Activated CD8-positive, alpha-beta memory T cell treated with anti-CD3 and anti-CD28 coated beads for 4 hours (primary cell): ENCODE data around the gene KRTAP3-2.

Experiments used
- DNase-seq, 2 donors: peaks; one replicate each; pipeline ENCODE4 v3.0.0-alpha.2; 2020; ENCODE audit warnings: low read depth in 2 of 2

Gene KRTAP3-2

GRCh38 chr17:40963838-40964237 lies 35.9 kb downstream of the KRTAP3-2 start:
- DNase-seq: no peak

GRCh38 chr17:40962059-40962561 lies 37.6 kb downstream of the KRTAP3-2 start:
- DNase-seq: no peak

- DNase-seq: no peak
These were observed 38.1 kb downstream of the KRTAP3-2 start for GRCh38 chr17:40961591-40961990.

GRCh38 chr17:40960144-40960543 lies 39.6 kb downstream of the KRTAP3-2 start:
- DNase-seq: no peak

- no peak for DNase-seq
These were observed 41.4 kb downstream of the KRTAP3-2 start for GRCh38 chr17:40958086-40958953.

- no peak for DNase-seq
These were observed 43.1 kb downstream of the KRTAP3-2 start for GRCh38 chr17:40956401-40957254.

GRCh38 chr17:40953881-40954280 lies 45.8 kb downstream of the KRTAP3-2 start:
- no peak for DNase-seq

GRCh38 chr17:40952661-40953060 lies 47.0 kb downstream of the KRTAP3-2 start:
- no peak for DNase-seq

- DNase-seq: no peak
These were observed 47.6 kb downstream of the KRTAP3-2 start for GRCh38 chr17:40952154-40952553.

- DNase-seq: no peak
These were observed 48.6 kb downstream of the KRTAP3-2 start for GRCh38 chr17:40951011-40951622.

- DNase-seq: no peak
These were observed 49.5 kb downstream of the KRTAP3-2 start for GRCh38 chr17:40950176-40950575.

GRCh38 chr17:40949418-40949817 lies 50.3 kb downstream of the KRTAP3-2 start:
- DNase-seq: no peak
